Tibial nerve (tissue), 3 donors: Measurements from ENCODE around the gene RUNX2.

Experiments used
- CTCF ChIP-seq, 5 experiments: fragments of 200-600 bp in 3 of 5; fragments of 450-650 bp in 2 of 5; sonication (generic) in 3 of 5; IDR thresholded peaks; one replicate each; pipeline ENCODE4 v1.5.1; 2016 to 2019; ENCODE audit warnings: antibody characterized with exemption in 5 of 5, mild to moderate bottlenecking in 3 of 5, moderate library complexity in 2 of 5
- POLR2A ChIP-seq, 2 donors: fragments of 450-650 bp; IDR thresholded peaks; one replicate each; pipeline ENCODE4 v1.6.1; 2017; ENCODE audit warnings: antibody characterized with exemption in 2 of 2, mild to moderate bottlenecking in 2 of 2, moderate library complexity in 2 of 2

DNA sequence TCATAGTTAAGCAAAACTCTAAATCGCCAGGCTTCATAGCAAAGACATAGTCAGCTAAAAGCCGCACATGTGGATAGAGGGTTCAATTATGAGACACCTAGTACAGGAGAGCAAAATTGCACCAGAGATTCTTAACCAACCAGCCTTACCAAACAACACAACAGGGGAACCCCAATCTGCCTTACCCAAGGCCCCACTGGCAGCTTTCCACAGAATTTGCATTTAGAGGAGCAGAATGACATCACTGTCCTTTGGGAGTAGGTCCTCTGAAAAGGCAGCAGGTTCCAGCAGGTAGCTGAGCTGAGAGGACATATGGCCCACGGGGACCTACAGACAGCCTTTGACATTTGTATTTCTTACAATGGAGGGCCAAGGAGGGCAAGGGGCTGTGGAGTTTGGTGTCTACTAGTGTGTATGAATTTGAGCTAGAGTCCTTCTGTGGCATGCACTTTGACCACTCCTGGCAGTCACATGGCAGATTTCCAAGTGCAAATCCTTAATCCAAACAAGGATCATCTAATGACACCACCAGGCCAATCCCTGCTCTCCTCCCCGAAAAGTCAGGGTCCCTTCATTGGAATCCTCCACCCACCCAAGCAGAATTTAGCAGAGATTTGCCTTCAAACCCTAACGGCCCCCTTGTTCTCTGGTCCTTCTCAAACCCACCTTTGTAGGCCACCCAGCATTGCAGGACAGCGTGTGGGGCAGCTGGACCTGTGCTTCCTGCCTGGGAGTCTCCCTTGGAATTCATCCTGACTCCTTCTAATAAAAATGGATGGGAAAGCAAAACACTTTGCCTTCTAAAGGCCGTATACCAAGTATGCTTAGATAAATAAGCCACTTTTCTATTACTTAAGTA, 220.8 kb downstream of the RUNX2 start:
- no peak for TF ChIP-seq CTCF (IDR thresholded peaks at IDR 0.05)
- no peak for TF ChIP-seq POLR2A (IDR thresholded peaks at IDR 0.05)
